Mucosa of rectum (tissue), 2 donors: ENCODE measurements around the gene ABCC1.
A peak's percentile ranks its signal among the peaks of the same experiment; 100 is the strongest.
"Not testable (repeated sequence)": the region's sequence is repeated elsewhere in the genome, so short reads cannot be mapped to it uniquely, and the experiment has no call there.

ENCODE experiments used
- H3K27ac ChIP-seq, 2 donors: one replicate each; pipeline ENCODE4 v1.7.0; 2013; ENCODE audit warnings: inconsistent platforms in 2 of 2, low read depth in 2 of 2, low read length in 2 of 2
- H3K27me3 ChIP-seq, 2 donors: one replicate each; pipeline ENCODE4 v1.7.0; 2013; ENCODE audit warnings: low read length in 2 of 2; ENCODE audit not compliant: control insufficient read depth in 2 of 2, insufficient read depth in 2 of 2
- H3K36me3 ChIP-seq, 2 donors: one replicate each; pipeline ENCODE4 v1.7.0; 2013; ENCODE audit warnings: low read length in 2 of 2; ENCODE audit not compliant: control insufficient read depth in 2 of 2, insufficient read depth in 2 of 2
- H3K4me1 ChIP-seq, 2 donors: one replicate each; pipeline ENCODE4 v1.7.0; 2013; ENCODE audit warnings: low read length in 2 of 2, mild to moderate bottlenecking in 1 of 2; ENCODE audit not compliant: control insufficient read depth in 2 of 2, insufficient read depth in 2 of 2
- H3K4me3 ChIP-seq, 2 donors: one replicate each; pipeline ENCODE4 v1.7.0; 2013; ENCODE audit warnings: low read length in 2 of 2
- H3K9ac ChIP-seq, 2 donors: one replicate each; pipeline ENCODE4 v1.7.0; 2013; ENCODE audit warnings: low read length in 2 of 2, low read depth in 1 of 2, mild to moderate bottlenecking in 1 of 2
- H3K9me3 ChIP-seq, 2 donors: one replicate each; pipeline ENCODE4 v1.7.0; 2013; ENCODE audit warnings: low read length in 2 of 2; ENCODE audit not compliant: control insufficient read depth in 2 of 2
- donor health status: healthy.
- donor health status: Normal muscosa, but diverticular disease.

ABCC1 gene

GRCh38 chr16:15953929-15954813 lies 4.8 kb downstream of the ABCC1 start:
- peaks cover 9 to 10% of the 10 kb centered on the region in 2 donors for H3K4me1 ChIP-seq

DNA sequence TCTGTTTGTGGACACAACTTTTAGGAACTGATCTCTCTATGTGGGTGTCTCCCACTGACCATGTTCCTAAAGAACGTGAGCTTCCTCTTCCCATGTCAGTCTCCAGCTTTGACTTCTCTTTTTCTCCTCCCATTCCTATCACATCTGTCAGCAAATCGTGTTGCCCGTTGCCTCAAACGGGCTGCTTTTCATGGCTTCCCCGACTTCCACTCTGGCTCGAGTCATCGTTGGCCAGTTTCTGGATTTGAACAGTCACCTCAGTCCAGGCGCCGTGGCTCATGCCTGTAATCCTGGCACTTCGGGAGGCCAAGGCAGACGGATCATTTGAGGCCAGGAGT lies 5.4 kb downstream of the ABCC1 start:
- Histone ChIP-seq H3K4me3 (no peak overlapping the region), H3K4me1 (peaks cover 9% of the 10 kb centered on the region in 2 donors)

More at GRCh38 chr16:15953929-15954813, 4.8 kb downstream of the ABCC1 start:
- Histone ChIP-seq H3K27ac (no peak overlapping the region), H3K36me3 (no peaks in the 10 kb centered on the region), H3K9me3 (no peaks in the 10 kb centered on the region), H3K27me3 (no peaks in the 10 kb centered on the region), H3K9ac (no peak overlapping the region), H3K4me3 (no peak overlapping the region)

GRCh38 chr16:15955425-15955824 lies 6.0 kb downstream of the ABCC1 start:
- Histone ChIP-seq H3K27ac (no peak overlapping the region), H3K36me3 (no peaks in the 10 kb centered on the region), H3K4me1 (peaks cover 3 to 9% of the 10 kb centered on the region in 2 donors), H3K9ac (no peak overlapping the region), H3K4me3 (no peak overlapping the region), H3K9me3 (no peaks in the 10 kb centered on the region), H3K27me3 (no peaks in the 10 kb centered on the region)

More for the DNA sequence above, 5.4 kb downstream of the ABCC1 start:
- Histone ChIP-seq H3K27me3 (no peaks in the 10 kb centered on the region), H3K9ac (no peak overlapping the region), H3K36me3 (no peaks in the 10 kb centered on the region), H3K9me3 (no peaks in the 10 kb centered on the region), H3K27ac (no peak overlapping the region)

GRCh38 chr16:15956106-15956505 lies 6.7 kb downstream of the ABCC1 start:
- H3K4me1 ChIP-seq, H3K27ac ChIP-seq, H3K9me3 ChIP-seq, H3K27me3 ChIP-seq, H3K9ac ChIP-seq, H3K4me3 ChIP-seq, H3K36me3 ChIP-seq: not testable (repeated sequence)

- H3K36me3 ChIP-seq = no peaks in the 10 kb centered on the region
- H3K4me1 ChIP-seq = peaks cover 0 to 3% of the 10 kb centered on the region in 2 donors
- no peak overlapping the region for H3K9ac ChIP-seq
- no peaks in the 10 kb centered on the region for H3K27me3 ChIP-seq
- no peak overlapping the region for H3K4me3 ChIP-seq
- H3K9me3 ChIP-seq = no peaks in the 10 kb centered on the region
- no peak overlapping the region for H3K27ac ChIP-seq
These were observed 9.4 kb downstream of the ABCC1 start for GRCh38 chr16:15958703-15959348.

GRCh38 chr16:15960124-15960971 lies 10.9 kb downstream of the ABCC1 start:
- Histone ChIP-seq H3K9ac (no peak overlapping the region), H3K4me3 (no peak overlapping the region), H3K27ac (peak overlapping the region in 1 of 2 donors; percentile 52), H3K36me3 (no peaks in the 10 kb centered on the region), H3K27me3 (no peaks in the 10 kb centered on the region), H3K4me1 (peaks cover 0 to 3% of the 10 kb centered on the region in 2 donors), H3K9me3 (no peaks in the 10 kb centered on the region)

DNA sequence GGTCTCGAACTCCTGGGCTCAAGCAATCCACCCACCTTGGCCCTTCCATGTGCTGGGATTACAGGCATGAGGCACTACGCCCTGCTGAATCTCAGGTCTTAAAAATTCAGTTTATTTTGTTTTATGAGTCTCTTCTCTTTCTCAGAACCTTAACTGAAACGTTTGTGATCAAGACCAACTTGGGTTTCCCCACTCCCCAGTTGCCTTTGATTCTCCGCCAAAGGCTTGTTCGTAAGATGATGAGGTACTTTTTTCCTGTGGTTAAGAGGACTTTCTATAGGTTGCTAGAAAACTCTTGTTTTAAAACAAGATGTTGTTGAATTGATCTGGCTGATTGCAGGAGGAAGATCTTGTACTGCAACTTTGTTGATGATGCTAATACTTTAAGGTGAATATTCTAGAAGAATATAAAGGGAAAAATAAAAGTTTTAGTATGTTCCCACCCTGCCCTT lies 11.7 kb downstream of the ABCC1 start:
- Histone ChIP-seq H3K9me3 (no peaks in the 10 kb centered on the region), H3K27ac (peak overlapping the region; percentile 31 to 52)

DNA sequence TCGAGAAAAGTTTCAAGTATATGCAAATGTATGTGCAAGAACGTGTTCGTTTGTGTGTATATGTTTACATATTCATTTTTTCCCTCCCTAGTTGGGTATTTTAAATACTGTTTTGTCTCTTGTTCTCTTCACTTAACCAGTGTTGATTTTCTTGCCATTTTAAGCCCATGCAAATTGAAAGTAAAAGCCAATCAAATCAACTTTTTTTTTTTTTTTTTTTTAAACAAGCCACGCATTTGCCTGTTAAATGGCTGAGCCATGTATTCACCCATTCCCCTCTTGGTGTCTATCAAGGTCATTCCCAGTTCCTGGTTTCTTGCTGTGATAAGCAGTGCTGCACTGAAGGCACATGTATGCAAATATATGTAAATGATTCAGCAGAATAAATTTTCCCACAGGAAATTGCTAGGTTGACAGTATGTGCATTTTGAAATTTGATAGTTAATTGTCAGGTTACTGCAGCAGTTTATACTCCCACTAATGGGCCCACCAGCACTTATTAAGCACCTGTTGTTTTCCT lies 12.2 kb downstream of the ABCC1 start:
- H3K4me3 ChIP-seq = peak overlapping the region in 1 of 2 donors; percentile 32
- peaks cover 0 to 3% of the 10 kb centered on the region in 2 donors for H3K4me1 ChIP-seq
- no peaks in the 10 kb centered on the region for H3K36me3 ChIP-seq
- H3K27me3 ChIP-seq = no peaks in the 10 kb centered on the region
- no peak overlapping the region for H3K9ac ChIP-seq
- no peaks in the 10 kb centered on the region for H3K9me3 ChIP-seq
- H3K27ac ChIP-seq = peak overlapping the region; percentile 31 to 52

More for the DNA sequence above, 11.7 kb downstream of the ABCC1 start:
- Histone ChIP-seq H3K36me3 (no peaks in the 10 kb centered on the region), H3K4me3 (peak overlapping the region in 1 of 2 donors; percentile 32), H3K27me3 (no peaks in the 10 kb centered on the region), H3K9ac (no peak overlapping the region), H3K4me1 (peaks cover 0 to 3% of the 10 kb centered on the region in 2 donors)

- H3K27ac ChIP-seq = no peak overlapping the region
- no peaks in the 10 kb centered on the region for H3K36me3 ChIP-seq
- no peaks in the 10 kb centered on the region for H3K27me3 ChIP-seq
- H3K4me1 ChIP-seq = peaks cover 0 to 3% of the 10 kb centered on the region in 2 donors
- H3K9ac ChIP-seq = no peak overlapping the region
- H3K9me3 ChIP-seq = no peaks in the 10 kb centered on the region
- H3K4me3 ChIP-seq = no peak overlapping the region
These were observed 14.0 kb downstream of the ABCC1 start for GRCh38 chr16:15963307-15963910.
